SK-N-SH (cell line): ENCODE data around the gene MAP7D2. TPM values are rescaled to one million over a fixed set of nuclear protein-coding genes. Genes with fewer than 3 reads are reported as not detected.

Experiments
- CTCF ChIA-PET: fragments of 300-600, 350-600 bp; formaldehyde crosslinking; extraction: SDS; loops from one replicate; lab custom pipeline; 2021; lab: Yijun Ruan, JAX
- POLR2A ChIA-PET: fragments of 350-600 bp; sonication (Branson Sonifier 250); formaldehyde crosslinking; extraction: SDS; loops from one replicate; lab custom pipeline; 2020; ENCODE audit warnings: antibody characterized with exemption, inconsistent platforms; lab: Yijun Ruan, JAX
- DNase-seq: peaks from one replicate; pipeline ENCODE4 v3.0.0; 2012
- H2AFZ ChIP-seq: fragments of 200-600 bp; sonication (generic); 2 replicates; pipeline ENCODE4 v1.8.1; 2016; ENCODE audit warnings: antibody characterized with exemption, mild to moderate bottlenecking, low read depth
- H3F3A ChIP-seq: fragments of 200-600 bp; sonication (generic); replicated peaks from 2 replicates; pipeline ENCODE3; 2016; ENCODE audit warnings: antibody characterized with exemption, mild to moderate bottlenecking; ENCODE audit not compliant: insufficient read depth
- H3K27ac ChIP-seq, 2 experiments: fragments of 200-500 bp in 1 of 2; fragments of 200-600 bp in 1 of 2; sonication (Bioruptor generic) in 1 of 2; sonication (generic), shearing (Covaris generic) in 1 of 2; 2 replicates each; pipeline versions ENCODE4 v1.5.1 to v1.6.1; 2014 to 2016; ENCODE audit warnings: low read depth in 2 of 2, inconsistent platforms in 1 of 2, low read length in 1 of 2, mild to moderate bottlenecking in 1 of 2, mixed read lengths in 1 of 2
- H3K27me3 ChIP-seq: fragments of 200-600 bp; sonication (generic), shearing (Covaris generic); 2 replicates; pipeline ENCODE4 v1.6.1; 2016; ENCODE audit warnings: mixed run types; ENCODE audit not compliant: insufficient read depth
- H3K36me3 ChIP-seq, 2 experiments: fragments of 200-500 bp in 1 of 2; fragments of 200-600 bp in 1 of 2; sonication (Bioruptor generic) in 1 of 2; sonication (generic) in 1 of 2; replicated peaks in 1 of 2; 2 replicates each; pipeline versions ENCODE3 to v1.5.1; 2014 to 2016; ENCODE audit warnings: low read length in 1 of 2, mild to moderate bottlenecking in 1 of 2; ENCODE audit not compliant: insufficient read depth in 2 of 2, control insufficient read depth in 1 of 2
- H3K4me1 ChIP-seq, 2 experiments: fragments of 200-500 bp in 1 of 2; fragments of 200-600 bp in 1 of 2; sonication (Bioruptor generic) in 1 of 2; sonication (generic), shearing (Covaris generic) in 1 of 2; 2 replicates each; pipeline versions ENCODE4 v1.5.1 to v1.6.1; 2014 to 2016; ENCODE audit warnings: low read depth in 1 of 2, low read length in 1 of 2, mixed run types in 1 of 2; ENCODE audit not compliant: insufficient read depth in 2 of 2, control insufficient read depth in 1 of 2
- H3K4me2 ChIP-seq: fragments of 200-600 bp; sonication (generic), shearing (Covaris generic); 2 replicates; pipeline ENCODE4 v1.6.1; 2017; ENCODE audit warnings: mixed run types
- H3K4me3 ChIP-seq, 2 experiments: fragments of 200-500 bp in 1 of 2; fragments of 200-600 bp in 1 of 2; sonication (Bioruptor generic) in 1 of 2; sonication (generic), shearing (Covaris generic) in 1 of 2; 2 replicates each; pipeline versions ENCODE4 v1.5.1 to v1.8.1; 2014 to 2016; ENCODE audit warnings: low read depth in 2 of 2, inconsistent platforms in 1 of 2, low read length in 1 of 2, mild to moderate bottlenecking in 1 of 2, mixed read lengths in 1 of 2, moderate library complexity in 1 of 2
- H3K79me2 ChIP-seq: fragments of 200-600 bp; sonication (generic); 2 replicates; pipeline ENCODE4 v1.8.1; 2017; ENCODE audit warnings: mild to moderate bottlenecking; ENCODE audit not compliant: insufficient read depth
- H3K9ac ChIP-seq: fragments of 200-600 bp; sonication (generic); 2 replicates; pipeline ENCODE4 v1.6.1; 2017; ENCODE audit warnings: mixed run types
- H3K9me2 ChIP-seq: fragments of 200-600 bp; sonication (generic); 2 replicates; pipeline ENCODE4 v1.6.1; 2017; ENCODE audit warnings: mixed run types
- H3K9me3 ChIP-seq: fragments of 200-600 bp; sonication (generic); 2 replicates; pipeline ENCODE4 v1.6.1; 2017; ENCODE audit warnings: mixed run types, mild to moderate bottlenecking, moderate library complexity
- H4K20me1 ChIP-seq: fragments of 200-600 bp; sonication (generic); 2 replicates; pipeline ENCODE4 v1.6.1; 2017; ENCODE audit warnings: mild to moderate bottlenecking, mixed run types; ENCODE audit not compliant: insufficient read depth
- FOXM1 ChIP-seq: IDR thresholded peaks from 2 replicates; pipeline ENCODE4 v1.4.0; 2012; ENCODE audit warnings: low read depth, mild to moderate bottlenecking
- GABPA ChIP-seq: IDR thresholded peaks from 2 replicates; pipeline ENCODE4 v1.4.0; 2012; ENCODE audit warnings: low read depth, mild to moderate bottlenecking
- GATA2 ChIP-seq: sonication (generic); formaldehyde crosslinking; IDR thresholded peaks from 2 replicates; pipeline ENCODE4 v1.5.0; 2020; ENCODE audit warnings: mild to moderate bottlenecking, missing genetic modification reagents
- MXI1 ChIP-seq: IDR thresholded peaks from 2 replicates; pipeline ENCODE4 v1.6.1; 2012; ENCODE audit warnings: mild to moderate bottlenecking, low read depth, low read length, improper control_type of control experiment
- NFIC ChIP-seq: IDR thresholded peaks from 2 replicates; pipeline ENCODE4 v1.4.0; 2012; ENCODE audit warnings: borderline replicate concordance
- POLR2AphosphoS5 ChIP-seq: IDR thresholded peaks from 2 replicates; pipeline ENCODE4 v1.6.1; 2012; ENCODE audit warnings: low read depth, low read length
- RCOR1 ChIP-seq: fragments of 150-350 bp; IDR thresholded peaks from 2 replicates; pipeline ENCODE4 v1.6.1; 2017; ENCODE audit warnings: antibody characterized with exemption, low read length
- TCF12 ChIP-seq: IDR thresholded peaks from 2 replicates; pipeline ENCODE4 v1.4.0; 2012
- YY1 ChIP-seq: IDR thresholded peaks from 2 replicates; pipeline ENCODE4 v1.4.0; 2012; ENCODE audit warnings: low read depth, mild to moderate bottlenecking
- WGBS: methylation state at CpG from one replicate; pipeline ENCODE4 v1.1.6; 2017; ENCODE audit warnings: low lambda C conversion rate; 5-methylcytosine and 5-hydroxymethylcytosine counted together
- polyA plus RNA-seq, 3 experiments: library from polyadenylated mRNA; depleted of rRNA; stranded (reverse); fragments of >200 nt; gene quantifications; 2 replicates each; pipeline ENCODE4 v1.2.3, GENCODE V29; 2012
- TF ChIP-seq, protein P1 (sequence below): IDR thresholded peaks from 2 replicates; pipeline ENCODE4 v1.6.1; 2012; ENCODE audit warnings: mild to moderate bottlenecking, low read depth, low read length, moderate library complexity
- TF ChIP-seq, protein P2 (sequence below): IDR thresholded peaks from 2 replicates; pipeline ENCODE4 v1.4.0; 2012; ENCODE audit warnings: low read depth, borderline replicate concordance
- TF ChIP-seq, protein P3 (sequence below): IDR thresholded peaks from 2 replicates; pipeline ENCODE4 v1.4.0; 2012; ENCODE audit warnings: low read depth
- TF ChIP-seq, protein P4 (sequence below): fragments of 150-350 bp; IDR thresholded peaks from 2 replicates; pipeline ENCODE4 v1.6.1; 2017; ENCODE audit warnings: antibody characterized with exemption, low read length, low read depth, borderline replicate concordance
- TF ChIP-seq, protein P5 (sequence below): IDR thresholded peaks from 2 replicates; pipeline ENCODE4 v1.4.0; 2012; ENCODE audit warnings: low read depth, borderline replicate concordance

Gene MAP7D2
- polyA plus RNA-seq, 1 of the 3 experiments (the other 2 are of a cell fraction), result 2.7 TPM

DNA sequence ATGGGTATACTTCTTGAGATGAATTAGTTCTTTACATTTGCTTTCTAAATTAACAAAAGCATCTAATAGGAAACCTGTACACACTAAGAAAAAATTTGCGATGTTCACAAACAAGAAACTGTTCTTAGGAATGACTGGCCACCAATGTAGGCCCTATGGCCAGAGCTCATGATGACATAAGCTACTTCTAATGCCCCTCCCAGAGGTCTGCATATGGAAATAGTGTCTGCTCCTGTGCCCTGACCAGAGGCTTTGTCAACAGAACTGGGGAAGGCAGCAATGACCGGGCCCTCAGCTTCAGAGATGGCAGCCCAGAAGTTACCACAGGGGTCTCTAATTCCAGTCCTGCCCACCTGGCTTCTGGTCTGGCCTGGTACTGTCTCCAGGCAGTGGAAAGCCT, 110.8 kb downstream of the MAP7D2 start:
- Histone ChIP-seq H3K9me3 (no peaks in the 10 kb centered on the region), H3K27ac (no peak overlapping the region), H2AFZ (no peak overlapping the region), H3F3A (no peaks in the 10 kb centered on the region), H4K20me1 (no peaks in the 10 kb centered on the region), H3K9me2 (no peaks in the 10 kb centered on the region), H3K9ac (no peak overlapping the region), H3K27me3 (no peaks in the 10 kb centered on the region; the same call in 1 of the 2 replicates), H3K79me2 (no peaks in the 10 kb centered on the region), H3K4me1 (no peaks in the 10 kb centered on the region), H3K36me3 (no peaks in the 10 kb centered on the region), H3K4me2 (no peak overlapping the region), H3K4me3 (no peak overlapping the region)
- no peak for TF ChIP-seq YY1
- TF ChIP-seq, protein P1, sequence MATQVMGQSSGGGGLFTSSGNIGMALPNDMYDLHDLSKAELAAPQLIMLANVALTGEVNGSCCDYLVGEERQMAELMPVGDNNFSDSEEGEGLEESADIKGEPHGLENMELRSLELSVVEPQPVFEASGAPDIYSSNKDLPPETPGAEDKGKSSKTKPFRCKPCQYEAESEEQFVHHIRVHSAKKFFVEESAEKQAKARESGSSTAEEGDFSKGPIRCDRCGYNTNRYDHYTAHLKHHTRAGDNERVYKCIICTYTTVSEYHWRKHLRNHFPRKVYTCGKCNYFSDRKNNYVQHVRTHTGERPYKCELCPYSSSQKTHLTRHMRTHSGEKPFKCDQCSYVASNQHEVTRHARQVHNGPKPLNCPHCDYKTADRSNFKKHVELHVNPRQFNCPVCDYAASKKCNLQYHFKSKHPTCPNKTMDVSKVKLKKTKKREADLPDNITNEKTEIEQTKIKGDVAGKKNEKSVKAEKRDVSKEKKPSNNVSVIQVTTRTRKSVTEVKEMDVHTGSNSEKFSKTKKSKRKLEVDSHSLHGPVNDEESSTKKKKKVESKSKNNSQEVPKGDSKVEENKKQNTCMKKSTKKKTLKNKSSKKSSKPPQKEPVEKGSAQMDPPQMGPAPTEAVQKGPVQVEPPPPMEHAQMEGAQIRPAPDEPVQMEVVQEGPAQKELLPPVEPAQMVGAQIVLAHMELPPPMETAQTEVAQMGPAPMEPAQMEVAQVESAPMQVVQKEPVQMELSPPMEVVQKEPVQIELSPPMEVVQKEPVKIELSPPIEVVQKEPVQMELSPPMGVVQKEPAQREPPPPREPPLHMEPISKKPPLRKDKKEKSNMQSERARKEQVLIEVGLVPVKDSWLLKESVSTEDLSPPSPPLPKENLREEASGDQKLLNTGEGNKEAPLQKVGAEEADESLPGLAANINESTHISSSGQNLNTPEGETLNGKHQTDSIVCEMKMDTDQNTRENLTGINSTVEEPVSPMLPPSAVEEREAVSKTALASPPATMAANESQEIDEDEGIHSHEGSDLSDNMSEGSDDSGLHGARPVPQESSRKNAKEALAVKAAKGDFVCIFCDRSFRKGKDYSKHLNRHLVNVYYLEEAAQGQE, result no peak
- TF ChIP-seq, protein P2, sequence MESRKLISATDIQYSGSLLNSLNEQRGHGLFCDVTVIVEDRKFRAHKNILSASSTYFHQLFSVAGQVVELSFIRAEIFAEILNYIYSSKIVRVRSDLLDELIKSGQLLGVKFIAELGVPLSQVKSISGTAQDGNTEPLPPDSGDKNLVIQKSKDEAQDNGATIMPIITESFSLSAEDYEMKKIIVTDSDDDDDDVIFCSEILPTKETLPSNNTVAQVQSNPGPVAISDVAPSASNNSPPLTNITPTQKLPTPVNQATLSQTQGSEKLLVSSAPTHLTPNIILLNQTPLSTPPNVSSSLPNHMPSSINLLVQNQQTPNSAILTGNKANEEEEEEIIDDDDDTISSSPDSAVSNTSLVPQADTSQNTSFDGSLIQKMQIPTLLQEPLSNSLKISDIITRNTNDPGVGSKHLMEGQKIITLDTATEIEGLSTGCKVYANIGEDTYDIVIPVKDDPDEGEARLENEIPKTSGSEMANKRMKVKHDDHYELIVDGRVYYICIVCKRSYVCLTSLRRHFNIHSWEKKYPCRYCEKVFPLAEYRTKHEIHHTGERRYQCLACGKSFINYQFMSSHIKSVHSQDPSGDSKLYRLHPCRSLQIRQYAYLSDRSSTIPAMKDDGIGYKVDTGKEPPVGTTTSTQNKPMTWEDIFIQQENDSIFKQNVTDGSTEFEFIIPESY, result no peak
- TF ChIP-seq GABPA, result no peak
- TF ChIP-seq, protein P3, sequence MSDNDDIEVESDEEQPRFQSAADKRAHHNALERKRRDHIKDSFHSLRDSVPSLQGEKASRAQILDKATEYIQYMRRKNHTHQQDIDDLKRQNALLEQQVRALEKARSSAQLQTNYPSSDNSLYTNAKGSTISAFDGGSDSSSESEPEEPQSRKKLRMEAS, result no peak
- no peak for TF ChIP-seq GATA2 (CRISPR knock-in tag)
- TF ChIP-seq POLR2AphosphoS5, result no peak
- TF ChIP-seq, protein P4, sequence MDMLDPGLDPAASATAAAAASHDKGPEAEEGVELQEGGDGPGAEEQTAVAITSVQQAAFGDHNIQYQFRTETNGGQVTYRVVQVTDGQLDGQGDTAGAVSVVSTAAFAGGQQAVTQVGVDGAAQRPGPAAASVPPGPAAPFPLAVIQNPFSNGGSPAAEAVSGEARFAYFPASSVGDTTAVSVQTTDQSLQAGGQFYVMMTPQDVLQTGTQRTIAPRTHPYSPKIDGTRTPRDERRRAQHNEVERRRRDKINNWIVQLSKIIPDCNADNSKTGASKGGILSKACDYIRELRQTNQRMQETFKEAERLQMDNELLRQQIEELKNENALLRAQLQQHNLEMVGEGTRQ, result no peak
- POLR2A ChIA-PET, result no interaction called here
- CTCF ChIA-PET, result no interaction called here
- no peak for DNase-seq
- WGBS, result 28% methylated on average over 2 of the region's 2 CpGs

DNA sequence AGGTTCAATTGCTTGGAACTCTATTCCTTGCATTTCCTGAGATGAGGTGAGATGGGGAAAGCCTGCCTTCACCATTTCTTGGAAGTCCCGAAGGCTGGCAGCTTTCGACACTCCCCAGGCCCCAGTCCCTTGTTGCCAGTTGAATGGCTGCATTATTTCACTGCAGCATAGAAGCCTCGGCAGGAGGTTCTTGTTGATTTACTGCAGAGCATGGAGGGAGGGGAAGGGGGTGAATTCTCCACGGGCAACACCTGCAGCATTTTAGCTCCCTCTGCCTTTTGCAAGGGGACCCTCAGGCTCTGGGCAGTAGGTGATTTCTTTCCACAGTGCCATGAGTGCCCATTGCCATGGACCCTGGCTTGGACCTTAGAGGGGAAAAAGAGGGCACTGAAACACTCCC, 115.1 kb downstream of the MAP7D2 start:
- CTCF ChIA-PET, result interaction anchor here (1.5 kb wide), 1 partner anchor 10 kb away, joined by 4 read pairs; no protein-coding TSS in a partner anchor
- WGBS, result 28% methylated on average over 4 of the region's 4 CpGs

More for the DNA sequence above, 115.1 kb downstream of the MAP7D2 start:
- POLR2A ChIA-PET, result no interaction called here
- no peaks in the 10 kb centered on the region for H3F3A ChIP-seq
- no peaks in the 10 kb centered on the region for H3K4me1 ChIP-seq
- TF ChIP-seq, protein P3, result no peak
- TF ChIP-seq NFIC (no peak), TCF12 (no peak), YY1 (no peak), FOXM1 (no peak), POLR2AphosphoS5 (no peak), MXI1 (no peak), GATA2 (CRISPR knock-in tag) (no peak), RCOR1 (no peak)
- TF ChIP-seq, protein P5, sequence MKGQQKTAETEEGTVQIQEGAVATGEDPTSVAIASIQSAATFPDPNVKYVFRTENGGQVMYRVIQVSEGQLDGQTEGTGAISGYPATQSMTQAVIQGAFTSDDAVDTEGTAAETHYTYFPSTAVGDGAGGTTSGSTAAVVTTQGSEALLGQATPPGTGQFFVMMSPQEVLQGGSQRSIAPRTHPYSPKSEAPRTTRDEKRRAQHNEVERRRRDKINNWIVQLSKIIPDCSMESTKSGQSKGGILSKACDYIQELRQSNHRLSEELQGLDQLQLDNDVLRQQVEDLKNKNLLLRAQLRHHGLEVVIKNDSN, result no peak
- no peaks in the 10 kb centered on the region for H3K79me2 ChIP-seq
- DNase-seq, result no peak
- H3K27me3 ChIP-seq, result no peaks in the 10 kb centered on the region; the same call in 1 of the 2 replicates
- H4K20me1 ChIP-seq, result no peaks in the 10 kb centered on the region
- no peaks in the 10 kb centered on the region for H3K36me3 ChIP-seq
- no peak overlapping the region for H3K27ac ChIP-seq
- no peaks in the 10 kb centered on the region for H3K9me3 ChIP-seq
- H3K4me2 ChIP-seq, result no peak overlapping the region
- H3K9ac ChIP-seq, result no peak overlapping the region
- H3K4me3 ChIP-seq, result no peak overlapping the region
- H3K9me2 ChIP-seq, result no peaks in the 10 kb centered on the region
- H2AFZ ChIP-seq, result no peak overlapping the region
